NT2/D1 (cell line): ENCODE measurements around the gene C17orf67.

Experiments used
- DNase-seq: peaks from one replicate; pipeline ENCODE4 v3.0.0-alpha.2; 2011; ENCODE audit warnings: low read depth, low spot score
- H3K27me3 ChIP-seq: 2 replicates; pipeline ENCODE4 v1.6.0; 2011; ENCODE audit warnings: mild to moderate bottlenecking; ENCODE audit not compliant: insufficient read length, insufficient read depth
- H3K36me3 ChIP-seq: 2 replicates; pipeline ENCODE4 v1.6.1; 2011; ENCODE audit warnings: mild to moderate bottlenecking, low read length, mixed read lengths; ENCODE audit not compliant: insufficient read depth, insufficient read length
- H3K4me1 ChIP-seq: 2 replicates; pipeline ENCODE4 v1.5.1; 2011; ENCODE audit not compliant: insufficient read depth, insufficient read length
- H3K4me3 ChIP-seq: 2 replicates; pipeline ENCODE4 v1.5.1; 2011; ENCODE audit warnings: low read depth; ENCODE audit not compliant: insufficient read length
- H3K9ac ChIP-seq: 2 replicates; pipeline ENCODE4 v1.6.0; 2011; ENCODE audit warnings: low read depth; ENCODE audit not compliant: insufficient read length
- H3K9me3 ChIP-seq: 2 replicates; pipeline ENCODE4 v1.5.1; 2011; ENCODE audit warnings: mild to moderate bottlenecking, low read length; ENCODE audit not compliant: insufficient read depth
- SUZ12 ChIP-seq: IDR thresholded peaks from 2 replicates; pipeline ENCODE4 v1.6.1; 2011; ENCODE audit not compliant: insufficient read length, insufficient read depth; ENCODE audit errors: extremely low read depth
- YY1 ChIP-seq: IDR thresholded peaks from 2 replicates; pipeline ENCODE4 v1.6.1; 2011; ENCODE audit not compliant: insufficient read length, insufficient read depth
- ZNF274 ChIP-seq: IDR thresholded peaks from 2 replicates; pipeline ENCODE4 v1.6.1; 2011; ENCODE audit warnings: mild to moderate bottlenecking, low read depth, low read length

C17orf67 gene

DNA sequence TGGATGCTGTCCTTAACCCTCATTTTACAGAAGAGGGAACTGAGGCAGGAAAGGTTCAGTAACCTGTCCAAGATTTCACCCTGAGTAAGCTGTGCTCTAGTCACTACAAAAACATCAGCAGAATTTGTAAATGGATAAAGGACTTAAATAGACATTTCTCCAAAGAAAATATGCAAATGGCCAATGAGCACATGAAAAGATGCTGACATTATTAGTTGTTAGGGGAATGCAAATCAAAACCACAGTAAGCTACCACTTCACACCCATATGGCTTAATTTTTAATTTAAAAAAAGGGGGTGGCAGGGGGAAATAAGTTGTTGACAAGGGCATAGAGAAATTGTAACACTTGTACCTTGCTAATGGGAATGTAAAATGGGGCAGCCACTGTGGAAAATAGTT lies 51.4 kb downstream of the C17orf67 start:
- no peak for DNase-seq
- Histone ChIP-seq H3K9ac (no peak overlapping the region), H3K27me3 (peaks cover 39% of the 10 kb centered on the region), H3K9me3 (no peaks in the 10 kb centered on the region), H3K4me1 (peaks cover 5% of the 10 kb centered on the region), H3K4me3 (no peak overlapping the region), H3K36me3 (no peaks in the 10 kb centered on the region)
- TF ChIP-seq ZNF274 (no peak), YY1 (no peak), SUZ12 (no peak)

DNA sequence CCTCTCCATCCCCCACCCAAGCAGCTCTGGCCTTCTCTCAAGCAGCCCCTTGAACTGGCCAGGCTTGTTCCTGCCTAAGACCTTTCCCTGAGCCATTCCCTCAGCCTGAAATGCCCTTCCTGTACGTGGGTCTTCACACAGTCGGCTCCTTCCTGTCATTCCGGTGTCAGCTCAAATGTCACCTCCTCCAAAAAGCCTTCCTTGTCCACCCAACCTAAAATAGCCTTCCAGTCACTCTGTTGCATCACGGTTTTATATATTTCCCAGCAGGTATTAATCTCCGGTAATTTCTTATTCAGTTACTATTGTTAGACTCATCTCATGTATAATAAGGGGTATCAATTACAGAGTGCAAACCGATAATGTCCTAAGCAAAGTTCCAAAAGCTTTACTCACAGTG lies 51.8 kb downstream of the C17orf67 start:
- H3K4me3 ChIP-seq = no peak overlapping the region
- H3K27me3 ChIP-seq = peaks cover 39% of the 10 kb centered on the region
- H3K4me1 ChIP-seq = peaks cover 5% of the 10 kb centered on the region
- TF ChIP-seq YY1 (no peak), SUZ12 (no peak), ZNF274 (no peak)
- DNase-seq = no peak
- no peak overlapping the region for H3K9ac ChIP-seq
- H3K9me3 ChIP-seq = no peaks in the 10 kb centered on the region
- no peaks in the 10 kb centered on the region for H3K36me3 ChIP-seq

DNA sequence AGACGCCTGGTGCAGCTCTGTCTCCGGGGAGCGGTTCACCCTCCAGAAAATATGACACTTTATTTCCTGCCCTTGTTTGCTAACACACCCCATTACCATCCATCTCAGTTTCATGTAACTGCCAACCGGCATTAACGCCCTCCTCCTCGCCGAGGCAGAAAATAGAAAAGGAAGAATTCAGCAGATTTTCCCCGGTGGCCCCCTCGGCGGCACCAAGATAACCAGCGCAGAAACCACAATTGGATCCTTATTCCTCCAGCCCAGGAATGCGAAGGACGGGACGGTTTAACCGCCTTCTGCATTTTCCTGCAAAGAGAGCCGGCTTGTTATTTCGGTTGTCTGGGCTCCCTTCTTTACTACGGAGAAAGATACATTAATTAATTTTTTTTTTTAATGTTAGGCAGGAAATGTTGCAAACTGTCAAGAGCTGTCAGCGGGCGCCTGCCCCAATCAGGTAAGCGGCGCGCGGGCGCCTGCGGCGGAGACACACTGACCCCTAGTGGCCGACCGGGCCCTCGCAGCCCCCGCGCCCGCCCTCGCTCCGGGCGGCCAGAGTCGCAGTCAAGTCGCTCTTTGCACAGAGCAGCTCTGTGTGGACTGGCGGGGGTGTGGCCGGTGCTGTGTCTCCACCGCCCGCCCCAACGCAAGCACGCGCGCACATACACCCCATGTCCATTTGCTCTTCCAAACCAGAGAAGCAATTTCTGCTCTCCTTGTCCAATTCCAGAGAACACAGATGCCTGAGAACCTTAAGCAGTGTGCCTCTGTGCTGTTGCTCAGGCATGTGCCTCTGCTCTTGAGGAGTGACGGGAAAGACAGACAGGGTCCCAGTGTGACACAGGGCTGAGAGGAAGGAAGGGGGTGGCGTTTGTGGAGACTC lies 53.6 kb downstream of the C17orf67 start:
- Histone ChIP-seq H3K4me3 (no peak overlapping the region), H3K4me1 (peaks cover 5% of the 10 kb centered on the region), H3K27me3 (peaks cover 39% of the 10 kb centered on the region), H3K36me3 (no peaks in the 10 kb centered on the region), H3K9me3 (no peaks in the 10 kb centered on the region), H3K9ac (peak overlapping the region; percentile 37)
- TF ChIP-seq SUZ12 = no peak
- no peak for TF ChIP-seq ZNF274
- TF ChIP-seq YY1 = no peak
- peak; percentile 47 for DNase-seq

DNA sequence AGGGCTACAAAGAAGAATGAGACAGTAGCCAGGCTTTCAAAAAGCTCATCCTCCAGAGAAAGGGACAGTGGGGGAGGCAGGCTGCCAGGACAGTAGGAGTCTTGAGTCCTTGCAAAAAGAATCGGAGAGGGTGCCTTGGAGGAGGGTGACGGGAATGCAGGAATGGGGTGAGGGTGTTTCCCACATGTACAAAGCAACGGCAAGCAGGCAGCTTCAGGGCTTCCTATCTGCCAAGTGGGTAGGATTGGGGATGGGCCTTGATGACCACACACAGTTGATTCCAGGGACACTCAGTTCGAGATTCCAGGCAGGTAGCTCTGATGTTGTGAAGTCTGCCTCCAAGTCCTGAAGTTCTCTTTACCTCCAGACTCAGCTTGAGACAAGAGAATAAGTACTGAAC lies 54.4 kb downstream of the C17orf67 start:
- Histone ChIP-seq H3K27me3 (peaks cover 39% of the 10 kb centered on the region), H3K36me3 (no peaks in the 10 kb centered on the region), H3K4me1 (peaks cover 5% of the 10 kb centered on the region), H3K4me3 (no peak overlapping the region), H3K9ac (peak overlapping the region; percentile 24), H3K9me3 (no peaks in the 10 kb centered on the region)
- TF ChIP-seq ZNF274 = no peak
- no peak for TF ChIP-seq YY1
- no peak for TF ChIP-seq SUZ12
- DNase-seq = no peak

DNA sequence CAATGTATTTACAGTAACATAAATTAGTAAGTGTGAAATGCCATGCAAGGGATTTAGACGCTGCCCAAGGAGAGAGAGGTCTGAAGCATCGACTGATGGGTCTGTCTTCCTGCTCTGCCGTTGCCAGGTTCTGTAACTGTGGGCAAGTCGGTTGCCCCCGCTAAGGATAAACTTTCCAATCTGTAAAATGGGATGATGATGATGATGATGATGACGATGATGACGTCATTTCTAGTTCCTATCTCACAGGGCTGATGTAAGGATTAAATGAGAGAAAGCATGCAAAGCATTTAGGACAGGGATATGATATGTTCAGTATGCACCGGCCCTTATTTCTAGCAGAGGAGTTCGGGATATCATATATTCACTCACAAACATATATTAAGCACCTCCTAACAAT lies 54.8 kb downstream of the C17orf67 start:
- Histone ChIP-seq H3K9me3 (no peaks in the 10 kb centered on the region), H3K4me1 (peaks cover 5% of the 10 kb centered on the region), H3K4me3 (no peak overlapping the region), H3K27me3 (peaks cover 39% of the 10 kb centered on the region), H3K36me3 (no peaks in the 10 kb centered on the region), H3K9ac (no peak overlapping the region)
- no peak for DNase-seq
- no peak for TF ChIP-seq SUZ12
- TF ChIP-seq ZNF274 = no peak
- TF ChIP-seq YY1 = no peak

DNA sequence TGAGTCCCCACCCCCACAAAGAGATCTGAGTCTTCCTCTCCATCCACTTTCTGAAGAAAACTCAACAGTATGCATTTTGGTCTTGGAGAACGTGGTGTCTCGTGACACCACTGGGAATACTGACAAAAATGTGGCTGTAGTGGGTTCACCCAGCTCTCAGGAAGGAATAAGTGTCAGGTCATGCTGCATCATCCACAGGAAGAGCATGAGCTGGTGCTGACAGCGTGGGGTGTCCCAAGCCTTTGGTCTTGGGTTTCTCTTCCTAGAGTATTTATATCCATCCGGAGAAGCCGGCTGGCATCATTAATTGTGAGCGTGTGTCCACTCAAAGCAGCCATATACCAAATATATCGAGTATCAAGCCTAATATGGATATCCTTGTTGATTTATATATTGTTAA lies 55.9 kb downstream of the C17orf67 start:
- Histone ChIP-seq H3K4me3 (no peak overlapping the region), H3K9me3 (no peaks in the 10 kb centered on the region), H3K36me3 (no peaks in the 10 kb centered on the region), H3K4me1 (peaks cover 5% of the 10 kb centered on the region), H3K27me3 (peaks cover 39% of the 10 kb centered on the region), H3K9ac (no peak overlapping the region)
- no peak for TF ChIP-seq YY1
- no peak for TF ChIP-seq SUZ12
- no peak for TF ChIP-seq ZNF274
- DNase-seq = no peak

DNA sequence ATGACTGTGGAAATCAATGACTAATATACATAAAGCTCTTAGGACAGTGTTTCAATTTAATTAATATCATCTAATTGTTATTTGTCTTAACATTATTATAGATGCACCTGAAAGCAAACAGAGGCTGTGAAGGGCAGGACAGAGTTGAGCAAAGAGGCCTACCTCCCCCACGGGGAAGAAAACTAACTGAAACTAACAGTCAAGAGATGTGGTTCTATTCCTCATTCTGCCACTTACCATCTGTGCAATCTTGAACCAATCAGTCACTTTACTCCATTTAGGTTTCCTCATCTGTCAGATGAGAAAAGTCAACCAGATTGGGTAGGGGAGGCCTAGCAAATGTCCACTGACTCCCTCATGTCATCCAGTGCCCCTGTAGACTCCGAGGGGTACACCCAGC lies 59.1 kb downstream of the C17orf67 start:
- Histone ChIP-seq H3K4me1 (peaks cover 5% of the 10 kb centered on the region), H3K27me3 (peaks cover 20% of the 10 kb centered on the region), H3K4me3 (no peak overlapping the region), H3K36me3 (no peaks in the 10 kb centered on the region), H3K9me3 (no peaks in the 10 kb centered on the region), H3K9ac (no peak overlapping the region)
- no peak for DNase-seq
- TF ChIP-seq SUZ12 = no peak
- TF ChIP-seq ZNF274 = no peak
- TF ChIP-seq YY1 = no peak
